GM12878 (cell line): ENCODE results near the gene MOGAT1. TPM values are rescaled to one million over a fixed set of nuclear protein-coding genes. Genes with fewer than 3 reads are reported as not detected.

Source experiments
- ATAC-seq: fragments of 200-7000 bp; cut with Tn5 transposase; 3 replicates; pipeline ENCODE4 v1.9.1; 2020; ENCODE audit warnings: mild to moderate bottlenecking, moderate library complexity
- BruUV-seq: library from RNA; stranded (reverse); fragments of 400-500 nt; replicated peaks from 2 replicates; lab custom pipeline; 2021; lab: Mats Ljungman, UMichigan
- CTCF ChIA-PET: fragments of 300-600 bp; sonication (Branson Sonifier 250); formaldehyde crosslinking; extraction: SDS; loops from one replicate; lab custom pipeline; 2021; ENCODE audit warnings: inconsistent platforms; lab: Yijun Ruan, JAX
- POLR2A ChIA-PET: fragments of 350-600 bp; formaldehyde crosslinking; extraction: SDS; loops from one replicate; lab custom pipeline; 2021; ENCODE audit warnings: inconsistent platforms; lab: Charles Lee
- RAD21 ChIA-PET: fragments of 300-600 bp; sonication (Branson Sonifier 250); formaldehyde crosslinking; loops from one replicate; lab custom pipeline; 2023; ENCODE audit warnings: antibody characterized with exemption; ENCODE audit not compliant: unreplicated experiment; lab: Charles Lee
- SMC1A ChIA-PET: fragments of 300-600 bp; sonication (Branson Sonifier 250); formaldehyde crosslinking; loops from one replicate; lab custom pipeline; 2023; ENCODE audit not compliant: unreplicated experiment, uncharacterized antibody; lab: Charles Lee
- DNase-seq: peaks from one replicate; pipeline ENCODE4 v3.0.0-alpha.2; 2011; ENCODE audit warnings: low read depth, low spot score
- FAIRE-seq: peaks from 3 replicates; lab custom pipeline; 2011; peaks lifted over from hg19 to GRCh38; lab: Jason Lieb, UNC
- H2AFZ ChIP-seq: 2 replicates; pipeline ENCODE4 v1.6.0; 2011; ENCODE audit warnings: low read depth, low read length, control low read depth; ENCODE audit not compliant: control insufficient read depth
- H3K27ac ChIP-seq: 2 replicates; pipeline ENCODE4 v1.5.1; 2011; ENCODE audit warnings: control low read depth; ENCODE audit not compliant: control insufficient read depth, insufficient read depth
- H3K27me3 ChIP-seq, 2 experiments: replicated peaks in 1 of 2; 2 replicates each; pipeline versions ENCODE4 v1.6.0 to v1.6.1; 2011; ENCODE audit warnings: low read length in 1 of 2; ENCODE audit not compliant: control insufficient read depth in 2 of 2, insufficient read depth in 2 of 2
- H3K36me3 ChIP-seq, 2 experiments: 2 replicates each; pipeline ENCODE4 v1.5.1; 2011; ENCODE audit warnings: low read length in 1 of 2; ENCODE audit not compliant: control insufficient read depth in 2 of 2, insufficient read depth in 2 of 2
- H3K4me1 ChIP-seq: 2 replicates; pipeline ENCODE4 v1.6.1; 2011; ENCODE audit warnings: mild to moderate bottlenecking, low read length, moderate library complexity, mixed read lengths; ENCODE audit not compliant: control insufficient read depth, insufficient read depth
- H3K4me2 ChIP-seq: 2 replicates; pipeline ENCODE4 v1.6.0; 2011; ENCODE audit warnings: control low read depth; ENCODE audit not compliant: control insufficient read depth, insufficient read depth
- H3K4me3 ChIP-seq: fragments of 200-600 bp; sonication (generic); 2 replicates; pipeline ENCODE4 v1.5.1; 2016
- H3K79me2 ChIP-seq: 2 replicates; pipeline ENCODE4 v1.6.0; 2011; ENCODE audit warnings: low read length; ENCODE audit not compliant: control insufficient read depth, insufficient read depth
- H3K9ac ChIP-seq: 2 replicates; pipeline ENCODE4 v1.8.0; 2011; ENCODE audit warnings: low read length, control low read depth, mixed read lengths; ENCODE audit not compliant: control insufficient read depth, insufficient read depth
- H3K9me3 ChIP-seq: replicated peaks from 3 replicates; pipeline ENCODE4 v1.5.1; 2011; ENCODE audit warnings: mild to moderate bottlenecking, low read length; ENCODE audit not compliant: control insufficient read depth, insufficient read depth
- H4K20me1 ChIP-seq: 2 replicates; pipeline ENCODE4 v1.6.0; 2011; ENCODE audit not compliant: control insufficient read depth, insufficient read depth
- BMI1 ChIP-seq: fragments of 450-650 bp; IDR thresholded peaks from 2 replicates; pipeline ENCODE4 v1.6.1; 2016; ENCODE audit warnings: mild to moderate bottlenecking, moderate library complexity, borderline replicate concordance
- GATAD2B ChIP-seq: fragments of 450-650 bp; conservative IDR thresholded peaks from 2 replicates; pipeline ENCODE4 v1.6.1; 2017; ENCODE audit warnings: low read depth, mild to moderate bottlenecking, moderate library complexity
- PML ChIP-seq: IDR thresholded peaks from 2 replicates; pipeline ENCODE4 v1.6.1; 2012; ENCODE audit warnings: low read length, inconsistent platforms
- SPI1 ChIP-seq: IDR thresholded peaks from 2 replicates; pipeline ENCODE4 v1.6.1; 2011; ENCODE audit warnings: low read depth, mild to moderate bottlenecking, low read length, moderate library complexity, borderline replicate concordance; ENCODE audit not compliant: insufficient read depth
- WGBS: methylation state at CpG from one replicate; pipeline ENCODE4 v1.1.6; 2016; ENCODE audit warnings: low lambda C conversion rate; ENCODE audit not compliant: insufficient replicate concordance, insufficient coverage; ENCODE audit errors: missing lambda C conversion rate; 5-methylcytosine and 5-hydroxymethylcytosine counted together
- in situ Hi-C: fragments of 300-500 bp; cut with MboI; formaldehyde crosslinking; loops from 9 replicates; pipeline ENCODE4 v1.14.3; 2018; ENCODE audit warnings: mixed read lengths
- intact Hi-C: fragments of 100-400 bp; cut with micrococcal nuclease; formaldehyde crosslinking; loops from one replicate; pipeline ENCODE4 v1.14.2; 2022; ENCODE audit not compliant: unreplicated experiment
- polyA plus RNA-seq, 11 experiments: library from polyadenylated mRNA; depleted of rRNA in 4 of 11; unstranded in 6 of 11; stranded (reverse) in 5 of 11; fragments of >200 nt; fragmentation: Nextera tagmentation in 4 of 11; fragmentation: Illumina TruSeq in 1 of 11; extraction: Ambion mirVana in 4 of 11; extraction: Trizol in 1 of 11; gene quantifications; 1 replicate in 1 of 11; 2 replicates in 10 of 11; pipeline versions ENCODE4 v1.2.1 to v1.2.3, GENCODE V29; 2011 to 2016; ENCODE audit warnings: inconsistent platforms in 2 of 11, missing spikeins in 2 of 11, low read depth in 1 of 11
- total RNA-seq, 4 experiments: library from RNA; depleted of rRNA in 3 of 4; stranded (reverse); fragments of >200 nt in 3 of 4; fragmentation: Illumina TruSeq in 1 of 4; extraction: Trizol in 1 of 4; gene quantifications; 2 replicates each; pipeline versions ENCODE4 v1.2.1 to v1.2.3, GENCODE V29; 2013 to 2021
- TF ChIP-seq, protein P1 (sequence below): fragments of 450-650 bp; IDR thresholded peaks from 2 replicates; pipeline ENCODE4 v1.6.1; 2017; ENCODE audit warnings: mild to moderate bottlenecking
- TF ChIP-seq, protein P2 (sequence below): IDR thresholded peaks from 2 replicates; pipeline ENCODE4 v1.6.1; 2011; ENCODE audit warnings: mild to moderate bottlenecking, low read depth, low read length, moderate library complexity; ENCODE audit not compliant: insufficient replicate concordance

The MOGAT1 gene
- total and polyA plus RNA-seq, 10 of the 15 experiments (the other 5 are each of a cell fraction or from before 2014, with no cell fraction given), result not detected

DNA sequence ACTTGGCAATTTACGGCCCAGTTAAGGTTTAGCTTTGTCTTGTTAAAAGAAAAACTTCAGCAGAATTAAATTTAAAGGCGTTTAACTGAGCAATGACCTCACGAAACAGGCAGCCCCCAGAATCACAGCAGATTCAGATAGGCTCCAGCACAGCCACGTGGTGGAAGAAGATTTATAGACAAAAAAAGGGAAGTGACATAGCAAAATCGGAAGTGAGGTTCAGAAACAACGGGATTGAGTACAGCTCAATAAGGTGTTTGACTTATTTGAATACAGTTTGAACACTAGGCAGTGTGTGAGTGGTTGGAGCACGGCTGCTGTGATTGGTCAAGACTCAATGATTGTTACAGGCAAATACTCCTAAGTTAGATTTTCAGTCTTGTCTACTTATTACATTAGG is 79.8 kb downstream of the MOGAT1 start:
- H3K36me3 ChIP-seq, result no peaks in the 10 kb centered on the region
- 50% methylated on average over 7 of the region's 7 CpGs for WGBS

More for the DNA sequence above, 79.8 kb downstream of the MOGAT1 start:
- H4K20me1 ChIP-seq, result no peaks in the 10 kb centered on the region
- no peak for DNase-seq
- in situ Hi-C loops, result no loop called here
- peak; percentile 60 for ATAC-seq
- TF ChIP-seq GATAD2B (no peak), BMI1 (no peak), SPI1 (peak; percentile 80; the same call in 1 of the 2 replicates), PML (no peak)
- TF ChIP-seq, protein P1, sequence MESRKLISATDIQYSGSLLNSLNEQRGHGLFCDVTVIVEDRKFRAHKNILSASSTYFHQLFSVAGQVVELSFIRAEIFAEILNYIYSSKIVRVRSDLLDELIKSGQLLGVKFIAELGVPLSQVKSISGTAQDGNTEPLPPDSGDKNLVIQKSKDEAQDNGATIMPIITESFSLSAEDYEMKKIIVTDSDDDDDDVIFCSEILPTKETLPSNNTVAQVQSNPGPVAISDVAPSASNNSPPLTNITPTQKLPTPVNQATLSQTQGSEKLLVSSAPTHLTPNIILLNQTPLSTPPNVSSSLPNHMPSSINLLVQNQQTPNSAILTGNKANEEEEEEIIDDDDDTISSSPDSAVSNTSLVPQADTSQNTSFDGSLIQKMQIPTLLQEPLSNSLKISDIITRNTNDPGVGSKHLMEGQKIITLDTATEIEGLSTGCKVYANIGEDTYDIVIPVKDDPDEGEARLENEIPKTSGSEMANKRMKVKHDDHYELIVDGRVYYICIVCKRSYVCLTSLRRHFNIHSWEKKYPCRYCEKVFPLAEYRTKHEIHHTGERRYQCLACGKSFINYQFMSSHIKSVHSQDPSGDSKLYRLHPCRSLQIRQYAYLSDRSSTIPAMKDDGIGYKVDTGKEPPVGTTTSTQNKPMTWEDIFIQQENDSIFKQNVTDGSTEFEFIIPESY, result no peak
- TF ChIP-seq, protein P2, sequence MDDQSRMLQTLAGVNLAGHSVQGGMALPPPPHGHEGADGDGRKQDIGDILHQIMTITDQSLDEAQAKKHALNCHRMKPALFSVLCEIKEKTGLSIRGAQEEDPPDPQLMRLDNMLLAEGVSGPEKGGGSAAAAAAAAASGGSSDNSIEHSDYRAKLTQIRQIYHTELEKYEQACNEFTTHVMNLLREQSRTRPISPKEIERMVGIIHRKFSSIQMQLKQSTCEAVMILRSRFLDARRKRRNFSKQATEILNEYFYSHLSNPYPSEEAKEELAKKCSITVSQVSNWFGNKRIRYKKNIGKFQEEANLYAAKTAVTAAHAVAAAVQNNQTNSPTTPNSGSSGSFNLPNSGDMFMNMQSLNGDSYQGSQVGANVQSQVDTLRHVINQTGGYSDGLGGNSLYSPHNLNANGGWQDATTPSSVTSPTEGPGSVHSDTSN, result no peak
- TF ChIP-seq, all 136 proteins: peak for 1
- no peak overlapping the region for H3K9ac ChIP-seq
- no peaks in the 10 kb centered on the region for H3K79me2 ChIP-seq
- FAIRE-seq, result no peak
- no peaks in the 10 kb centered on the region for H3K9me3 ChIP-seq
- no peak overlapping the region for H2AFZ ChIP-seq
- SMC1A ChIA-PET, result no interaction called here
- no peak overlapping the region for H3K27ac ChIP-seq
- intact Hi-C loops, result no loop called here
- peaks cover 4% of the 10 kb centered on the region; the same call in 1 of the 2 replicates for H3K4me1 ChIP-seq
- RAD21 ChIA-PET, result no interaction called here
- no TSS peak for BruUV-seq
- no peak overlapping the region for H3K4me3 ChIP-seq
- POLR2A ChIA-PET, result no interaction called here
- CTCF ChIA-PET, result interaction anchor here (0.8 kb wide), 1 partner anchor 61 kb away, joined by 4 read pairs; no protein-coding TSS in a partner anchor
- no peak overlapping the region for H3K4me2 ChIP-seq
- H3K27me3 ChIP-seq, result no peaks in the 10 kb centered on the region
